Measurements from ENCODE around the gene SPECC1. TPM values are rescaled to one million over a fixed set of nuclear protein-coding genes. Genes with fewer than 3 reads are reported as not detected.
A peak's percentile ranks its signal among the peaks of the same experiment; 100 is the strongest.

Gene SPECC1
- total and polyA plus RNA-seq, 10 of the 15 experiments (the other 5 are each of a cell fraction or from before 2014, with no cell fraction given) = 6.4 to 40.6 (median 23.9) TPM

GRCh38 chr17:20009302-20010098 lies at the start of gene SPECC1 (continued):
- TF ChIP-seq JUND (IDR thresholded peaks at IDR 0.05; ENCODE audit: low read depth, low read length) (no peak), PML (IDR thresholded peaks at IDR 0.05; ENCODE audit: low read length) (no peak), ZNF622 (IDR thresholded peaks at IDR 0.05) (no peak), BCL3 (IDR thresholded peaks at IDR 0.05; ENCODE audit: borderline replicate concordance, insufficient read depth, low read depth, low read length, poor library complexity, severe bottlenecking) (no peak), SRF (IDR thresholded peaks at IDR 0.05; ENCODE audit: low read depth in 2 of 2, low read length in 2 of 2) (0 out of 4 replicates have a peak, but pooled peaks of 1 of the 2 experiments have one; percentile 31), SIN3A (IDR thresholded peaks at IDR 0.05; ENCODE audit: low read depth, low read length) (no peak), IRF4 (IDR thresholded peaks at IDR 0.05; ENCODE audit: low read depth, low read length) (no peak), WRNIP1 (IDR thresholded peaks at IDR 0.05; ENCODE audit: borderline replicate concordance, low read depth, low read length) (no peak), TAF1 (IDR thresholded peaks at IDR 0.05; ENCODE audit: borderline replicate concordance, low read depth, low read length) (no peak), E2F8 (IDR thresholded peaks at IDR 0.05; ENCODE audit: low read depth, partially characterized antibody) (no peak), PAX8 (IDR thresholded peaks at IDR 0.05) (no peak), SPI1 (IDR thresholded peaks at IDR 0.05; ENCODE audit: borderline replicate concordance, insufficient read depth, low read depth, low read length) (no peak), CBX5 (IDR thresholded peaks at IDR 0.05; ENCODE audit: low read depth) (no peak), MTA3 (IDR thresholded peaks at IDR 0.05; ENCODE audit: borderline replicate concordance, low read length) (no peak)
- TF ChIP-seq, protein P1, sequence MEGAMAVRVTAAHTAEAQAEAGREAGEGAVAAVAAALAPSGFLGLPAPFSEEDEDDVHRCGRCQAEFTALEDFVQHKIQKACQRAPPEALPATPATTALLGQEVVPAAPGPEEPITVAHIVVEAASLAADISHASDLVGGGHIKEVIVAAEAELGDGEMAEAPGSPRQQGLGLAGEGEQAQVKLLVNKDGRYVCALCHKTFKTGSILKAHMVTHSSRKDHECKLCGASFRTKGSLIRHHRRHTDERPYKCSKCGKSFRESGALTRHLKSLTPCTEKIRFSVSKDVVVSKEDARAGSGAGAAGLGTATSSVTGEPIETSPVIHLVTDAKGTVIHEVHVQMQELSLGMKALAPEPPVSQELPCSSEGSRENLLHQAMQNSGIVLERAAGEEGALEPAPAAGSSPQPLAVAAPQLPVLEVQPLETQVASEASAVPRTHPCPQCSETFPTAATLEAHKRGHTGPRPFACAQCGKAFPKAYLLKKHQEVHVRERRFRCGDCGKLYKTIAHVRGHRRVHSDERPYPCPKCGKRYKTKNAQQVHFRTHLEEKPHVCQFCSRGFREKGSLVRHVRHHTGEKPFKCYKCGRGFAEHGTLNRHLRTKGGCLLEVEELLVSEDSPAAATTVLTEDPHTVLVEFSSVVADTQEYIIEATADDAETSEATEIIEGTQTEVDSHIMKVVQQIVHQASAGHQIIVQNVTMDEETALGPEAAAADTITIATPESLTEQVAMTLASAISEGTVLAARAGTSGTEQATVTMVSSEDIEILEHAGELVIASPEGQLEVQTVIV (IDR thresholded peaks at IDR 0.05; ENCODE audit: borderline replicate concordance, partially characterized antibody) = no peak
- TF ChIP-seq, protein P2, sequence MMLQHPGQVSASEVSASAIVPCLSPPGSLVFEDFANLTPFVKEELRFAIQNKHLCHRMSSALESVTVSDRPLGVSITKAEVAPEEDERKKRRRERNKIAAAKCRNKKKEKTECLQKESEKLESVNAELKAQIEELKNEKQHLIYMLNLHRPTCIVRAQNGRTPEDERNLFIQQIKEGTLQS (IDR thresholded peaks at IDR 0.05; ENCODE audit: borderline replicate concordance, extremely low read depth, low read depth, low read length) = peak; percentile 46; the same call in 1 of the 2 replicates
- TF ChIP-seq, protein P3, sequence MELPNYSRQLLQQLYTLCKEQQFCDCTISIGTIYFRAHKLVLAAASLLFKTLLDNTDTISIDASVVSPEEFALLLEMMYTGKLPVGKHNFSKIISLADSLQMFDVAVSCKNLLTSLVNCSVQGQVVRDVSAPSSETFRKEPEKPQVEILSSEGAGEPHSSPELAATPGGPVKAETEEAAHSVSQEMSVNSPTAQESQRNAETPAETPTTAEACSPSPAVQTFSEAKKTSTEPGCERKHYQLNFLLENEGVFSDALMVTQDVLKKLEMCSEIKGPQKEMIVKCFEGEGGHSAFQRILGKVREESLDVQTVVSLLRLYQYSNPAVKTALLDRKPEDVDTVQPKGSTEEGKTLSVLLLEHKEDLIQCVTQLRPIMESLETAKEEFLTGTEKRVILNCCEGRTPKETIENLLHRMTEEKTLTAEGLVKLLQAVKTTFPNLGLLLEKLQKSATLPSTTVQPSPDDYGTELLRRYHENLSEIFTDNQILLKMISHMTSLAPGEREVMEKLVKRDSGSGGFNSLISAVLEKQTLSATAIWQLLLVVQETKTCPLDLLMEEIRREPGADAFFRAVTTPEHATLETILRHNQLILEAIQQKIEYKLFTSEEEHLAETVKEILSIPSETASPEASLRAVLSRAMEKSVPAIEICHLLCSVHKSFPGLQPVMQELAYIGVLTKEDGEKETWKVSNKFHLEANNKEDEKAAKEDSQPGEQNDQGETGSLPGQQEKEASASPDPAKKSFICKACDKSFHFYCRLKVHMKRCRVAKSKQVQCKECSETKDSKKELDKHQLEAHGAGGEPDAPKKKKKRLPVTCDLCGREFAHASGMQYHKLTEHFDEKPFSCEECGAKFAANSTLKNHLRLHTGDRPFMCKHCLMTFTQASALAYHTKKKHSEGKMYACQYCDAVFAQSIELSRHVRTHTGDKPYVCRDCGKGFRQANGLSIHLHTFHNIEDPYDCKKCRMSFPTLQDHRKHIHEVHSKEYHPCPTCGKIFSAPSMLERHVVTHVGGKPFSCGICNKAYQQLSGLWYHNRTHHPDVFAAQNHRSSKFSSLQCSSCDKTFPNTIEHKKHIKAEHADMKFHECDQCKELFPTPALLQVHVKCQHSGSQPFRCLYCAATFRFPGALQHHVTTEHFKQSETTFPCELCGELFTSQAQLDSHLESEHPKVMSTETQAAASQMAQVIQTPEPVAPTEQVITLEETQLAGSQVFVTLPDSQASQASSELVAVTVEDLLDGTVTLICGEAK (IDR thresholded peaks at IDR 0.05; ENCODE audit: borderline replicate concordance) = no peak
